ENCODE data around the gene SNX6. TPM values are rescaled to one million over a fixed set of nuclear protein-coding genes. Genes with fewer than 3 reads are reported as not detected.

SNX6 gene
- total and polyA plus RNA-seq, 2 experiments from 2014 or later: 59.9 to 207 TPM

DNA sequence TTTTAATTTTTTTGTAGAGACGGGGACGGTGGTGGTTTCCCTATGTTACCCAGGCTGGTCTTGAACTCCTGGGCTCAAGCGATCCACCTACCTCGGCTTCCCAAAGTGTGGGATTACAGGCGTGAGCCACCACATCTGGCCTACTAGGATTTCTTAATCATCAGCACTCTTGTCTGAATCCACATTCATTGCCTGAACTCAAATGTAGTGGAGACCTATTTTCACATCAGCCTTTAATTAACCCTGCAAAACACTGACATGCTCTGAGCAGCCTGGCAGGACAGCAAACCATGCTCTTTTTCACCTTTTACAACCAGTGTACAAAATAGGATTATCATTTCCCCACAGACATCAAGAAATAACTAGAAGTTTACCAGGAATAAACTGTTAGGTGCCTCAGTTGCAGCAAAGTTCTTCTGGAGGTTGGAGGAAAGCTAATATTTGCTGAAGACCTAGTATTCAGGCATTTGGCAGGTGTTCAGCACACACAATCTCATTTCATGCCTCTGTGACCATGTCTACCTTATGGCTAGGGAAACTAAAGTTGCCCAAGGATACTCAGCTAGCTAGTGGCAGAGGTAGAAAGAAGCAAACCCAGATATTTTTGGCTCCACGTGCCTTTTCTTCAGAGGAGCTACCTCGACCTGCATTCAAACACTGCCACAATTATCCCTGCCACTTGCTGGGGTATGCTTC is 46.7 kb upstream of the SNX6 start:
- H3K4me3 ChIP-seq: no peak overlapping the region
- WGBS (ENCODE audit: low lambda C conversion rate, missing lambda C conversion rate): 85% methylated on average over 7 of the region's 7 CpGs
- H3K27me3 ChIP-seq: no peaks in the 10 kb centered on the region

DNA sequence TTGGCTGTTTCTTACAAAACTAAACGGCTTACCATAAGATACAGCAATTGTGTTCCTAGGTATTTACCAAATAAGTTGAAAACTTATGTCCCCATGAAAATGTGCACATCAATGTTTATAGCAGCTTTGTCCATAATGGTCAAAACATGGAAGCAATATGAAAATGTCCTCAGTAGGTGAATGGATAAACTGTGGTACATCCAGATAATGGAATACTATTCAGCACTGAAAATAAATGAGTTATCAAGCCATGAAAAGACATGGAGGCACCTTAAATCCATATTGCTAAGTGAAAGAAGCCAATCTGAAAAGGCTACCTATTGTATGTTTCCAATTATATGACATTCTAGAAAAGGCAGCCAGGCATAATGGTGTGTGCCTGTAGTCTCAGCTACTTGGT is 43.8 kb upstream of the SNX6 start:
- H3K27ac ChIP-seq: no peak overlapping the region
- H3K79me2 ChIP-seq: no peaks in the 10 kb centered on the region
- TF ChIP-seq EZH2phosphoT487 (IDR thresholded peaks at IDR 0.05; ENCODE audit: low read depth, severe bottlenecking, unreplicated experiment) (no peak), EZH2 (IDR thresholded peaks at IDR 0.05; ENCODE audit: borderline replicate concordance) (no peak)
- TF ChIP-seq, protein P1, sequence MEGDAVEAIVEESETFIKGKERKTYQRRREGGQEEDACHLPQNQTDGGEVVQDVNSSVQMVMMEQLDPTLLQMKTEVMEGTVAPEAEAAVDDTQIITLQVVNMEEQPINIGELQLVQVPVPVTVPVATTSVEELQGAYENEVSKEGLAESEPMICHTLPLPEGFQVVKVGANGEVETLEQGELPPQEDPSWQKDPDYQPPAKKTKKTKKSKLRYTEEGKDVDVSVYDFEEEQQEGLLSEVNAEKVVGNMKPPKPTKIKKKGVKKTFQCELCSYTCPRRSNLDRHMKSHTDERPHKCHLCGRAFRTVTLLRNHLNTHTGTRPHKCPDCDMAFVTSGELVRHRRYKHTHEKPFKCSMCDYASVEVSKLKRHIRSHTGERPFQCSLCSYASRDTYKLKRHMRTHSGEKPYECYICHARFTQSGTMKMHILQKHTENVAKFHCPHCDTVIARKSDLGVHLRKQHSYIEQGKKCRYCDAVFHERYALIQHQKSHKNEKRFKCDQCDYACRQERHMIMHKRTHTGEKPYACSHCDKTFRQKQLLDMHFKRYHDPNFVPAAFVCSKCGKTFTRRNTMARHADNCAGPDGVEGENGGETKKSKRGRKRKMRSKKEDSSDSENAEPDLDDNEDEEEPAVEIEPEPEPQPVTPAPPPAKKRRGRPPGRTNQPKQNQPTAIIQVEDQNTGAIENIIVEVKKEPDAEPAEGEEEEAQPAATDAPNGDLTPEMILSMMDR (IDR thresholded peaks at IDR 0.05; ENCODE audit: poor library complexity): no peak
- 88% methylated on average over 1 of the region's 1 CpG for WGBS (ENCODE audit: low lambda C conversion rate, missing lambda C conversion rate)
- H4K20me1 ChIP-seq (ENCODE audit: insufficient read depth, poor library complexity, severe bottlenecking): no peaks in the 10 kb centered on the region
- no peak for DNase-seq (ENCODE audit: low spot score)
- no peak overlapping the region for H3K4me2 ChIP-seq
- no peak overlapping the region for H2AFZ ChIP-seq
- H3K4me1 ChIP-seq (ENCODE audit: insufficient read depth): no peaks in the 10 kb centered on the region
- H3K9me3 ChIP-seq (ENCODE audit: low read depth): no peaks in the 10 kb centered on the region
- H3K4me3 ChIP-seq: no peak overlapping the region
- H3K27me3 ChIP-seq: no peaks in the 10 kb centered on the region
- H3K9me2 ChIP-seq (replicated peaks; ENCODE audit: insufficient read depth): no peaks in the 10 kb centered on the region
- no peaks in the 10 kb centered on the region for H3K36me3 ChIP-seq (replicated peaks; ENCODE audit: insufficient read depth, low read depth)

More for the DNA sequence above, 46.7 kb upstream of the SNX6 start:
- H3K4me1 ChIP-seq (ENCODE audit: insufficient read depth): no peaks in the 10 kb centered on the region
- H2AFZ ChIP-seq: no peak overlapping the region
- no peaks in the 10 kb centered on the region for H3K36me3 ChIP-seq (replicated peaks; ENCODE audit: insufficient read depth, low read depth)
- H4K20me1 ChIP-seq (ENCODE audit: insufficient read depth, poor library complexity, severe bottlenecking): no peaks in the 10 kb centered on the region
- TF ChIP-seq EZH2phosphoT487 (IDR thresholded peaks at IDR 0.05; ENCODE audit: low read depth, severe bottlenecking, unreplicated experiment) (no peak), EZH2 (IDR thresholded peaks at IDR 0.05; ENCODE audit: borderline replicate concordance) (no peak)
- TF ChIP-seq, protein P1 (IDR thresholded peaks at IDR 0.05; ENCODE audit: poor library complexity): no peak
- no peaks in the 10 kb centered on the region for H3K9me3 ChIP-seq (ENCODE audit: low read depth)
- H3K9me2 ChIP-seq (replicated peaks; ENCODE audit: insufficient read depth): no peaks in the 10 kb centered on the region
- no peak overlapping the region for H3K4me2 ChIP-seq
- DNase-seq (ENCODE audit: low spot score): no peak
- no peak overlapping the region for H3K27ac ChIP-seq
- no peaks in the 10 kb centered on the region for H3K79me2 ChIP-seq

DNA sequence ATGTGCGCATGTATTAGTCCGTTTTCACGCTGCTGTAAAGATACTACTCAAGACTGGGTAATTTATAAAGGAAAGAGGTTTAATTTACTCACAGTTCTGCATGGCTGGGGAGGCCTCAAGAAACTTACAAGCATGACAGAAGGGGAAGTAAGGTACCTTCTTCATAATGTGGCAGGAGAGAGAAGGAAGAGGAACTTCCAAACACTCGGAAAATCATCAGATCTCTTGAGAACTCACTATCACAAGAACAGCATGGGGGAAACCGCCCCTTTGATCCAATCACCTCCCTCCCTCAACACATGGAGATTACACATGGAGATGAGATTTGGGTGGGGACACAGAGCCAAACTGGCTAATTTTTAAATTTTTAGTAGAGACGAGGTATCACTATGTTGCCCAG is 41.8 kb upstream of the SNX6 start:
- Histone ChIP-seq H3K27me3 (no peaks in the 10 kb centered on the region), H3K79me2 (no peaks in the 10 kb centered on the region), H3K4me3 (no peak overlapping the region), H2AFZ (no peak overlapping the region), H3K4me2 (no peak overlapping the region), H3K27ac (no peak overlapping the region), H3K9me3 (ENCODE audit: low read depth) (no peaks in the 10 kb centered on the region), H3K9me2 (replicated peaks; ENCODE audit: insufficient read depth) (no peaks in the 10 kb centered on the region), H3K36me3 (replicated peaks; ENCODE audit: insufficient read depth, low read depth) (no peaks in the 10 kb centered on the region), H4K20me1 (ENCODE audit: insufficient read depth, poor library complexity, severe bottlenecking) (no peaks in the 10 kb centered on the region), H3K4me1 (ENCODE audit: insufficient read depth) (no peaks in the 10 kb centered on the region)
- WGBS (ENCODE audit: low lambda C conversion rate, missing lambda C conversion rate): 72% methylated on average over 6 of the region's 6 CpGs
- DNase-seq (ENCODE audit: low spot score): no peak
- TF ChIP-seq EZH2phosphoT487 (IDR thresholded peaks at IDR 0.05; ENCODE audit: low read depth, severe bottlenecking, unreplicated experiment) (no peak), EZH2 (IDR thresholded peaks at IDR 0.05; ENCODE audit: borderline replicate concordance) (no peak)
- TF ChIP-seq, protein P1 (IDR thresholded peaks at IDR 0.05; ENCODE audit: poor library complexity): no peak
